Uterus (tissue), 4 donors: ENCODE data around the gene OTOP3. TPM values are rescaled to one million over a fixed set of nuclear protein-coding genes. Genes with fewer than 3 reads are reported as not detected.

Source experiments
- DNase-seq, 2 donors: peaks; one replicate each; pipeline ENCODE4 v3.0.0-alpha.2; 2019 to 2020
- H3K27ac ChIP-seq, 2 donors: fragments of 200-600 bp; sonication (generic); 1 replicate in 1 of 2; 2 replicates in 1 of 2; pipeline ENCODE4 v1.5.1; 2016 to 2018
- H3K27me3 ChIP-seq, 2 donors: fragments of 200-600 bp; sonication (generic); one replicate each; pipeline ENCODE4 v1.5.1; 2018 to 2019; ENCODE audit warnings: control low read depth in 1 of 2
- H3K36me3 ChIP-seq, 2 donors: fragments of 200-600 bp; sonication (generic); one replicate each; pipeline ENCODE4 v1.5.1; 2019; ENCODE audit warnings: control low read depth in 1 of 2
- H3K4me1 ChIP-seq, 2 donors: fragments of 200-600 bp; sonication (generic); one replicate each; pipeline ENCODE4 v1.5.1; 2018 to 2019; ENCODE audit warnings: control low read depth in 1 of 2
- H3K4me3 ChIP-seq, 2 donors: fragments of 200-600 bp; sonication (generic); 1 replicate in 1 of 2; 2 replicates in 1 of 2; pipeline ENCODE4 v1.5.1; 2018 to 2019; ENCODE audit warnings: mild to moderate bottlenecking in 1 of 2
- H3K9me3 ChIP-seq, 2 donors: fragments of 200-600 bp; sonication (generic); one replicate each; pipeline ENCODE4 v1.5.1; 2019; ENCODE audit warnings: control low read depth in 1 of 2
- CTCF ChIP-seq, 4 experiments: fragments of 200-600 bp in 2 of 4; fragments of 450-650 bp in 2 of 4; sonication (generic) in 2 of 4; IDR thresholded peaks; one replicate each; pipeline ENCODE4 v1.5.1; 2016 to 2019; ENCODE audit warnings: antibody characterized with exemption in 4 of 4, mild to moderate bottlenecking in 2 of 4, moderate library complexity in 1 of 4
- POLR2A ChIP-seq, 2 donors: fragments of 450-650 bp; IDR thresholded peaks; one replicate each; pipeline ENCODE4 v1.6.1; 2016; ENCODE audit warnings: antibody characterized with exemption in 2 of 2, mild to moderate bottlenecking in 1 of 2, moderate library complexity in 1 of 2
- intact Hi-C: fragments of 100-400 bp; cut with DNase I; formaldehyde crosslinking; loops from one replicate; pipeline ENCODE4 v1.15.1; 2023; ENCODE audit warnings: low total_unique reads
- total RNA-seq, 4 donors: library from RNA; depleted of rRNA in 3 of 4; stranded (reverse); fragments of >200 nt in 3 of 4; gene quantifications; one replicate each; pipeline versions ENCODE4 v1.1.0 to v1.2.4, GENCODE V29; 2014 to 2023
- donor health status: DM: yes; HTN: yes; CAD: no.

Gene OTOP3
- total RNA-seq, 4 donors from 2014 or later: not detected

DNA sequence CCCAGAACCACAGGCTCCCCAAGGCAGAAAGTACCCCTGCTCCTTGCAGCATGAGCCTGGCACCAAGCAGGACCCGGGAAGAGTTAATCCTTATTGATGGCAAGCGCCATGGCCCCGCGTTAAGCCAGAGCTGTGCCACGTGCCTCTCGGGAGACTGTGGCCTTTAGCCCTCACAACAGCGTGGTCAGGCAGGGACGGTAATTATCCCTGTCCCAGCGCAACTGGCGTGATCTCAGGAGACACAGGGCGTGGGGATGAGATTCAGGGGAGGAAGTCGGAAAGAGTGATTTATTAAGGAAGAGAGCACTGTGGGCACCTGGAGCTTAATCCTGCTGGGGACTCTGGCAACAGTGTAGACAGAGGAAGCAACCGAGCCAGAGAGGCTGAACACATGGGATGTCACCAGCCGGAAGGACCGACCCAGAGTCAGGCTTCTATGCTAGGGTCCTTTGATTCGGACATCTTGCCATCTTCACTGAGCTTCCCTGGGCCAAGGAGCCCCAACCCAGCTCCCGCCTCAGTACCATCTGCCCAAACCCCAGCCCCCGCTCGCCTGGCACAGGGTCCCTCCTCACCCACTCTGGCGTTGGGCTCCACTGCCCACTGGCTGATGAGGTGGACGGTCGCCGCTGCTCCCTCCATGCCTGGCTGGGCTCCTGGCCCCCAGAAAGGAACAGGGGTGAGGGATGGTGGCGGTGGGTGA, 16.9 kb downstream of the OTOP3 start:
- Histone ChIP-seq H3K9me3 (no peaks in the 10 kb centered on the region), H3K4me1 (no peaks in the 10 kb centered on the region), H3K27ac (no peak overlapping the region), H3K4me3 (no peak overlapping the region), H3K27me3 (no peaks in the 10 kb centered on the region), H3K36me3 (no peaks in the 10 kb centered on the region)
- TF ChIP-seq CTCF (IDR thresholded peaks at IDR 0.05): no peak
- no peak for TF ChIP-seq POLR2A (IDR thresholded peaks at IDR 0.05)
- DNase-seq: no peak
- intact Hi-C loops: loop anchor here (10.0 kb wide), 1 partner anchor 208 kb away; the partner anchor contains the start of gene NHERF1

DNA sequence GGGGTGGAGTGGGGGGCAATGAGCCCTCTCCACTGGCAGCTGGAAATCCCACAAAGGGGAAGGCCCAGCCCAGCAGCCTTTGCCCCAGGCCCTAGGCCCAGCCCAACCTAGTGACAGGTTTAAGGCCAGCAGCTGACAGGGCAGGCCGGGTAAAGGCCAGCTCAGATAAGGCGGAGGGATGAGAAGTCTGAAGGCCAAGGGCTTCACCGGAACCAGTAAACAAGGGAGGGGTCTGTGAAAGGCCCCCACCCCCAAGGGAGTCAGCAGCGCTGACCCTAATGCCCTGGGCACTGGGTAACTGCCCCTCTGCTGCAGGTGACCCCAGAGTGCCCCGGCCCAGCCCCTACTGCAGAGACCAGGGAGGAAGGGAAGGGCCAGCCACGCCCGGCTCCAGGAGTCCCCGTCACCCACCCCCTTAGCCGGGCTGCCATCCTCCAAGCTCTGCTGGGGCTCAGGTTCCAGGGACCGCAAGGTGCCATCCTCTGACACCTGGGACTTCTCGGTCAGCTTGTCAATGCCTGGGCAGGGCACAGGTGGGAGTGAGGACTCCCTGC, 17.5 kb downstream of the OTOP3 start:
- no peaks in the 10 kb centered on the region for H3K4me1 ChIP-seq
- H3K27ac ChIP-seq: no peak overlapping the region
- no peaks in the 10 kb centered on the region for H3K9me3 ChIP-seq
- intact Hi-C loops: loop anchor here (10.0 kb wide), 1 partner anchor 208 kb away; the partner anchor contains the start of gene NHERF1
- no peaks in the 10 kb centered on the region for H3K36me3 ChIP-seq
- H3K4me3 ChIP-seq: no peak overlapping the region
- H3K27me3 ChIP-seq: no peaks in the 10 kb centered on the region
- no peak for TF ChIP-seq POLR2A (IDR thresholded peaks at IDR 0.05)
- TF ChIP-seq CTCF (IDR thresholded peaks at IDR 0.05): no peak
- no peak for DNase-seq

GRCh38 chr17:74954115-74954514, 18.4 kb downstream of the OTOP3 start:
- Histone ChIP-seq H3K4me1 (no peaks in the 10 kb centered on the region), H3K9me3 (no peaks in the 10 kb centered on the region), H3K27me3 (no peaks in the 10 kb centered on the region), H3K4me3 (no peak overlapping the region), H3K36me3 (no peaks in the 10 kb centered on the region), H3K27ac (no peak overlapping the region)
- DNase-seq: no peak
- intact Hi-C loops: loop anchor here (10.0 kb wide), 1 partner anchor 209 kb away; the partner anchor contains the start of gene NHERF1
- TF ChIP-seq POLR2A (IDR thresholded peaks at IDR 0.05) (no peak), CTCF (IDR thresholded peaks at IDR 0.05) (no peak)

DNA sequence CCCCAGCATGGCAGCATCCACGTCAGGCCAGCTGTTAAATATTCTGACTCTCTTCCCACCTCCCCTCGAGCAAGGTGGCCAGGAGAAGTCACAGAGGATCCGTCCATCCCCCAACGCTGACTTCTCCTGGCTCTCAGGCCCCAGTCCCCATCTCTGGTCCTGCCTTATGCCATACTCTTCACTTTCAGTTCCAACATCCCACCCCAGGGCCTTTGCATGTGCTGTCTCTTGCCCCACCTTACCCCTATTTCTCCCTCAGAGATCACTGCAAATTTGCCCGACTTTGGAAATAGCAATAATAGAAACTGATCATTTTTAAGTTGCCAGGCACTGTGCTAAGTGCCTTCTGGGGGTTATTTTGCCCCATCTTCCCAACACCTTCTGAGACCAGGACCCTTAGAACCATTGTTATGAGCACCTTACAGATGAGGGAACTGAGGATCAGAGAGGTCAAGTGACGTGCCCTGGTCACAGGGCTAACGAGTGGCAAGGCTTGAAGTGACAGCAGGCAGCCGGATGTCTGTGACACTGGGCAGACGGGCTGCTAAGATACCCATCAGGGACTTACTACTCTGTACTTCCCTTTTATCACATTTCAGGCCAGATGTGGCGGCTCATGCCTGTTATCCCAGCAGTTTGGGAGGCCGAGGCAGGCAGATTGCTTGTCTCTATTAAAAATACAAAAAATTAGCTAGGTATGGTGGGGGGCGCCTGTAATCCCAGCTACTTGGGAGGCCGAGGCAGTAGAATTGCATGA, 19.1 kb downstream of the OTOP3 start:
- H3K36me3 ChIP-seq: no peaks in the 10 kb centered on the region
- H3K4me3 ChIP-seq: no peak overlapping the region
- H3K4me1 ChIP-seq: no peaks in the 10 kb centered on the region
- no peak overlapping the region for H3K27ac ChIP-seq
- no peak for TF ChIP-seq POLR2A (IDR thresholded peaks at IDR 0.05)
- TF ChIP-seq CTCF (IDR thresholded peaks at IDR 0.05): no peak
- intact Hi-C loops: loop anchor here (10.0 kb wide), 1 partner anchor 210 kb away; the partner anchor contains the start of gene NHERF1
- H3K27me3 ChIP-seq: no peaks in the 10 kb centered on the region
- no peaks in the 10 kb centered on the region for H3K9me3 ChIP-seq
- no peak for DNase-seq

DNA sequence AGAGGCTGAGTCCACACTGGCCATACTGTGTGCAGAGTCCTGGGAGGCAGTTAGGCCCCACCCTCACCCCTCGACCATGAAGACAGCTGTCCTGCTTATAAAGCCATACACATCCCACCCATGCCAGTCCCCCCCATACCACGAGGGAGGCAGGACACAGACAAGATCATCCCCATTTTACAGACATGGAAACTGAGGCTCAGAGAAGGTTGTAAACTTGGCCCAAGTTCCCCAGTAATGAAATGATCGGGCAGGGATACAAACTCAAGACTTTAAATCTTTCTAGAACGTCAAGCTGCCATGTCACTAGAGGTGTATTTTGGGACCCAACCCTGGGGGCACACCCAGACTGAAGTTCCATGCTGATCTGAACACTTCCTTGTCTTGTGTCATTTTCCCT, 20.4 kb downstream of the OTOP3 start:
- no peak for DNase-seq
- H3K4me1 ChIP-seq: no peaks in the 10 kb centered on the region
- no peaks in the 10 kb centered on the region for H3K36me3 ChIP-seq
- H3K9me3 ChIP-seq: no peaks in the 10 kb centered on the region
- H3K27me3 ChIP-seq: no peaks in the 10 kb centered on the region
- no peak overlapping the region for H3K27ac ChIP-seq
- H3K4me3 ChIP-seq: no peak overlapping the region
- intact Hi-C loops: loop anchor here (10.0 kb wide), 1 partner anchor 211 kb away; the partner anchor contains the start of gene NHERF1
- no peak for TF ChIP-seq CTCF (IDR thresholded peaks at IDR 0.05)
- TF ChIP-seq POLR2A (IDR thresholded peaks at IDR 0.05): no peak
